Neural progenitor cell (in vitro differentiated cells): ENCODE results near the gene DAP3.

Experiments used
- CTCF ChIP-seq: fragments of 200-600 bp; sonication (generic); IDR thresholded peaks from 2 replicates; pipeline ENCODE4 v1.5.1; 2017; ENCODE audit warnings: antibody characterized with exemption, mild to moderate bottlenecking
- EZH2phosphoT487 ChIP-seq: fragments of 200-600 bp; sonication (generic); IDR thresholded peaks from 2 replicates; pipeline ENCODE4 v1.6.1; 2017; ENCODE audit warnings: antibody characterized with exemption

- no peak for TF ChIP-seq CTCF
- TF ChIP-seq EZH2phosphoT487, result no peak
These were observed 15.9 kb upstream of the DAP3 start for GRCh38 chr1:155673003-155673402.
